IMR-90 (cell line): ENCODE data around the gene PRPSAP1. TPM values are rescaled to one million over a fixed set of nuclear protein-coding genes. Genes with fewer than 3 reads are reported as not detected.

Experiments used
- ATAC-seq: fragments of 200-7000 bp; cut with Tn5 transposase; 2 replicates; pipeline ENCODE4 v1.9.1; 2020; ENCODE audit warnings: low read depth, mild to moderate bottlenecking, moderate library complexity
- BruUV-seq: library from RNA; stranded (reverse); fragments of 400-500 nt; replicated peaks from 2 replicates; lab custom pipeline; 2021; lab: Mats Ljungman, UMichigan
- CTCF ChIA-PET: fragments of 300-600 bp; formaldehyde crosslinking; extraction: SDS; loops from one replicate; lab custom pipeline; 2021; ENCODE audit warnings: antibody characterized with exemption; lab: Yijun Ruan, JAX
- POLR2A ChIA-PET: fragments of 300-600 bp; sonication (Branson Sonifier 250); formaldehyde crosslinking; loops from one replicate; lab custom pipeline; 2022; ENCODE audit warnings: antibody characterized with exemption; ENCODE audit not compliant: unreplicated experiment; lab: Charles Lee
- DNase-seq: peaks from one replicate; pipeline ENCODE4 v3.0.0; 2013
- H2AFZ ChIP-seq: replicated peaks from 2 replicates; pipeline ENCODE3; 2013; ENCODE audit warnings: low read length, mild to moderate bottlenecking; ENCODE audit not compliant: poor library complexity
- H2AK5ac ChIP-seq: 2 replicates; pipeline ENCODE4 v1.6.1; 2013; ENCODE audit warnings: low read depth, low read length, inconsistent platforms
- H2AK9ac ChIP-seq: replicated peaks from 2 replicates; pipeline ENCODE3; 2013; ENCODE audit warnings: mild to moderate bottlenecking, low read depth, low read length, moderate library complexity; ENCODE audit not compliant: poor library complexity
- H2BK120ac ChIP-seq: 2 replicates; pipeline ENCODE4 v1.6.1; 2013; ENCODE audit warnings: low read depth, low read length, inconsistent platforms
- H2BK15ac ChIP-seq: 3 replicates; pipeline ENCODE4 v1.6.1; 2013; ENCODE audit warnings: low read depth, low read length, inconsistent platforms
- H2BK20ac ChIP-seq: 2 replicates; pipeline ENCODE4 v1.6.1; 2013; ENCODE audit warnings: low read depth, mild to moderate bottlenecking, inconsistent platforms, low read length, moderate library complexity
- H2BK5ac ChIP-seq: 2 replicates; pipeline ENCODE4 v1.6.1; 2013; ENCODE audit warnings: mild to moderate bottlenecking, low read depth, low read length, inconsistent platforms; ENCODE audit not compliant: poor library complexity, severe bottlenecking
- H3K14ac ChIP-seq: replicated peaks from 2 replicates; pipeline ENCODE4 v1.6.1; 2013; ENCODE audit warnings: low read depth, low read length, inconsistent platforms
- H3K18ac ChIP-seq: 2 replicates; pipeline ENCODE4 v1.6.1; 2013; ENCODE audit warnings: low read depth, low read length, control low read depth
- H3K23ac ChIP-seq: 2 replicates; pipeline ENCODE4 v1.6.1; 2013; ENCODE audit warnings: low read depth, low read length, inconsistent platforms
- H3K27ac ChIP-seq: 2 replicates; pipeline ENCODE4 v1.5.1; 2013; ENCODE audit warnings: mild to moderate bottlenecking, control low read depth, low read length; ENCODE audit not compliant: insufficient read depth
- H3K27me3 ChIP-seq: 2 replicates; pipeline ENCODE4 v1.6.1; 2013; ENCODE audit warnings: low read length; ENCODE audit not compliant: control insufficient read depth, insufficient read depth
- H3K36me3 ChIP-seq: 2 replicates; pipeline ENCODE4 v1.6.1; 2013; ENCODE audit warnings: low read length, mixed read lengths; ENCODE audit not compliant: control insufficient read depth, insufficient read depth
- H3K4ac ChIP-seq: 2 replicates; pipeline ENCODE4 v1.6.1; 2013; ENCODE audit warnings: low read depth, low read length, inconsistent platforms
- H3K4me1 ChIP-seq: 2 replicates; pipeline ENCODE4 v1.6.1; 2013; ENCODE audit warnings: low read length, mixed read lengths; ENCODE audit not compliant: control insufficient read depth, insufficient read depth
- H3K4me2 ChIP-seq: 2 replicates; pipeline ENCODE4 v1.6.1; 2013; ENCODE audit warnings: low read depth, mild to moderate bottlenecking, control low read depth, low read length, moderate library complexity
- H3K4me3 ChIP-seq: 2 replicates; pipeline ENCODE4 v1.5.1; 2013; ENCODE audit warnings: low read depth, mild to moderate bottlenecking, control low read depth, low read length, moderate library complexity; ENCODE audit not compliant: insufficient read depth
- H3K56ac ChIP-seq: 2 replicates; pipeline ENCODE4 v1.6.1; 2013; ENCODE audit warnings: low read length, inconsistent platforms; ENCODE audit not compliant: insufficient read depth; ENCODE audit errors: extremely low read depth
- H3K79me1 ChIP-seq, 2 experiments: 2 replicates each; pipeline ENCODE4 v1.6.1; 2013; ENCODE audit warnings: low read length in 2 of 2, inconsistent platforms in 1 of 2, low read depth in 1 of 2
- H3K9ac ChIP-seq: 2 replicates; pipeline ENCODE4 v1.6.1; 2013; ENCODE audit warnings: low read depth, low read length, control low read depth
- H3K9me1 ChIP-seq: 2 replicates; pipeline ENCODE4 v1.6.1; 2013; ENCODE audit warnings: low read length, inconsistent platforms; ENCODE audit not compliant: insufficient read depth
- H3K9me3 ChIP-seq: 2 replicates; pipeline ENCODE4 v1.6.1; 2013; ENCODE audit warnings: low read length; ENCODE audit not compliant: control insufficient read depth, insufficient read depth
- H4K20me1 ChIP-seq: 2 replicates; pipeline ENCODE4 v1.6.1; 2013; ENCODE audit warnings: low read length, inconsistent platforms; ENCODE audit not compliant: insufficient read depth
- H4K5ac ChIP-seq: 2 replicates; pipeline ENCODE4 v1.6.1; 2013; ENCODE audit warnings: mild to moderate bottlenecking, low read depth, low read length, control low read depth
- H4K8ac ChIP-seq, 2 experiments: 2 replicates each; pipeline ENCODE4 v1.6.1; 2013; ENCODE audit warnings: low read depth in 2 of 2, low read length in 2 of 2, control low read depth in 1 of 2, inconsistent platforms in 1 of 2
- H4K91ac ChIP-seq: 2 replicates; pipeline ENCODE4 v1.6.1; 2013; ENCODE audit warnings: low read depth, low read length, inconsistent platforms; ENCODE audit not compliant: insufficient read depth
- BHLHE40 ChIP-seq: fragments of 150-350 bp; IDR thresholded peaks from 2 replicates; pipeline ENCODE4 v1.6.1; 2016; ENCODE audit warnings: mild to moderate bottlenecking, low read depth, low read length
- CEBPB ChIP-seq: IDR thresholded peaks from 2 replicates; pipeline ENCODE4 v1.6.1; 2012; ENCODE audit warnings: low read depth, low read length, improper control_type of control experiment
- CHD1 ChIP-seq: IDR thresholded peaks from 2 replicates; pipeline ENCODE4 v1.6.1; 2012; ENCODE audit warnings: low read depth, low read length, improper control_type of control experiment
- ELK1 ChIP-seq: fragments of 150-350 bp; IDR thresholded peaks from 2 replicates; pipeline ENCODE4 v1.6.1; 2016; ENCODE audit warnings: low read depth, mild to moderate bottlenecking, low read length, moderate library complexity, borderline replicate concordance
- FOS ChIP-seq: fragments of 150-350 bp; IDR thresholded peaks from 2 replicates; pipeline ENCODE4 v1.6.1; 2016; ENCODE audit warnings: low read depth, low read length
- MAFK ChIP-seq: IDR thresholded peaks from 2 replicates; pipeline ENCODE4 v1.6.1; 2012; ENCODE audit warnings: low read depth, low read length, improper control_type of control experiment
- MAZ ChIP-seq: IDR thresholded peaks from 2 replicates; pipeline ENCODE4 v1.6.1; 2012; ENCODE audit warnings: low read depth, mild to moderate bottlenecking, low read length, improper control_type of control experiment, moderate library complexity, borderline replicate concordance
- MXI1 ChIP-seq: IDR thresholded peaks from 2 replicates; pipeline ENCODE4 v1.6.1; 2012; ENCODE audit warnings: low read depth, mild to moderate bottlenecking, low read length, moderate library complexity, borderline replicate concordance
- NFE2L2 ChIP-seq: fragments of 150-350 bp; IDR thresholded peaks from 2 replicates; pipeline ENCODE4 v1.6.1; 2016; ENCODE audit warnings: low read depth, mild to moderate bottlenecking, low read length
- POLR2A ChIP-seq: IDR thresholded peaks from 2 replicates; pipeline ENCODE4 v1.6.1; 2012; ENCODE audit warnings: mild to moderate bottlenecking, low read depth, low read length
- RAD21 ChIP-seq: IDR thresholded peaks from 2 replicates; pipeline ENCODE4 v1.6.1; 2012; ENCODE audit warnings: low read length, improper control_type of control experiment
- RCOR1 ChIP-seq: IDR thresholded peaks from 2 replicates; pipeline ENCODE4 v1.6.1; 2012; ENCODE audit warnings: mild to moderate bottlenecking, low read length, improper control_type of control experiment; ENCODE audit not compliant: insufficient replicate concordance
- RFX5 ChIP-seq: IDR thresholded peaks from 2 replicates; pipeline ENCODE4 v1.8.0; 2012; ENCODE audit warnings: low read depth, mild to moderate bottlenecking, low read length, moderate library complexity
- SMC3 ChIP-seq: fragments of 150-350 bp; IDR thresholded peaks from 2 replicates; pipeline ENCODE4 v1.6.1; 2016; ENCODE audit warnings: low read depth, mild to moderate bottlenecking, antibody characterized with exemption, low read length, moderate library complexity
- WGBS, 2 experiments: methylation state at CpG; one replicate each; pipeline versions ENCODE4 v1.1.5 to v1.1.7; 2013; ENCODE audit warnings: missing lambda C conversion rate in 2 of 2; ENCODE audit not compliant: insufficient read length in 1 of 2; ENCODE audit errors: extremely low coverage in 2 of 2; 5-methylcytosine and 5-hydroxymethylcytosine counted together
- dilution Hi-C: fragments of 300-500 bp; cut with HindIII; formaldehyde crosslinking; loops from one replicate; pipeline ENCODE4 v1.14.3; 2018; ENCODE audit warnings: low sequenced_read_pairs; ENCODE audit not compliant: unreplicated experiment
- in situ Hi-C: fragments of 300-500 bp; cut with MboI; formaldehyde crosslinking; loops from 3 replicates; pipeline ENCODE4 v1.14.3; 2019; ENCODE audit warnings: low sequenced_read_pairs, inconsistent platforms, mixed read lengths
- intact Hi-C: fragments of 100-400 bp; cut with micrococcal nuclease; formaldehyde crosslinking; loops from 2 replicates; pipeline ENCODE4 v1.10.0; 2022
- polyA plus RNA-seq, 3 experiments: library from polyadenylated mRNA; depleted of rRNA; stranded (reverse); fragments of >200 nt; gene quantifications; 2 replicates each; pipeline ENCODE4 v1.2.3, GENCODE V29; 2012; ENCODE audit warnings: low replicate concordance in 1 of 3
- total RNA-seq: library from RNA; depleted of rRNA; stranded (reverse); fragments of >200 nt; gene quantifications from 2 replicates; pipeline ENCODE4 v1.2.3, GENCODE V29; 2012
- TF ChIP-seq, protein P1 (sequence below): conservative IDR thresholded peaks from 2 replicates; pipeline ENCODE4 v1.5.1; 2012; ENCODE audit warnings: mild to moderate bottlenecking, low read depth, low read length, improper control_type of control experiment

Gene PRPSAP1
- total and polyA plus RNA-seq, 2 of the 4 experiments (the other 2 are of a cell fraction) = 34.4 to 48.6 TPM

- BruUV-seq = no TSS peak
- TF ChIP-seq BHLHE40 (no peak), RCOR1 (no peak), RAD21 (no peak), SMC3 (no peak), MAFK (no peak), FOS (no peak), ELK1 (no peak), CEBPB (no peak), MXI1 (no peak), NFE2L2 (no peak), POLR2A (no peak), RFX5 (no peak), MAZ (no peak), CHD1 (no peak)
- TF ChIP-seq, protein P1, sequence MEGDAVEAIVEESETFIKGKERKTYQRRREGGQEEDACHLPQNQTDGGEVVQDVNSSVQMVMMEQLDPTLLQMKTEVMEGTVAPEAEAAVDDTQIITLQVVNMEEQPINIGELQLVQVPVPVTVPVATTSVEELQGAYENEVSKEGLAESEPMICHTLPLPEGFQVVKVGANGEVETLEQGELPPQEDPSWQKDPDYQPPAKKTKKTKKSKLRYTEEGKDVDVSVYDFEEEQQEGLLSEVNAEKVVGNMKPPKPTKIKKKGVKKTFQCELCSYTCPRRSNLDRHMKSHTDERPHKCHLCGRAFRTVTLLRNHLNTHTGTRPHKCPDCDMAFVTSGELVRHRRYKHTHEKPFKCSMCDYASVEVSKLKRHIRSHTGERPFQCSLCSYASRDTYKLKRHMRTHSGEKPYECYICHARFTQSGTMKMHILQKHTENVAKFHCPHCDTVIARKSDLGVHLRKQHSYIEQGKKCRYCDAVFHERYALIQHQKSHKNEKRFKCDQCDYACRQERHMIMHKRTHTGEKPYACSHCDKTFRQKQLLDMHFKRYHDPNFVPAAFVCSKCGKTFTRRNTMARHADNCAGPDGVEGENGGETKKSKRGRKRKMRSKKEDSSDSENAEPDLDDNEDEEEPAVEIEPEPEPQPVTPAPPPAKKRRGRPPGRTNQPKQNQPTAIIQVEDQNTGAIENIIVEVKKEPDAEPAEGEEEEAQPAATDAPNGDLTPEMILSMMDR = no peak
Measured at GRCh38 chr17:76281573-76282371, 71.9 kb downstream of the PRPSAP1 start.

More at GRCh38 chr17:76281573-76282371, 71.9 kb downstream of the PRPSAP1 start:
- ChIA-PET CTCF (interaction anchor here (2.7 kb wide), 1 partner anchor 160 kb away, joined by 27 read pairs; no protein-coding TSS in a partner anchor), POLR2A (no interaction called here)
- DNase-seq (no peak), ATAC-seq (no peak)
- no peak overlapping the region for H2BK20ac ChIP-seq
- H3K9me1 ChIP-seq = peaks cover 6% of the 10 kb centered on the region
- no peak overlapping the region for H3K9ac ChIP-seq
- no peak overlapping the region; the same call in 1 of the 2 replicates for H3K56ac ChIP-seq
- in situ Hi-C loops = loop anchor here (5.0 to 10.0 kb wide), 2 partner anchors 164 to 377 kb away; partner anchors contain the start of gene MRPL38
- H3K9me3 ChIP-seq = no peaks in the 10 kb centered on the region
- H4K5ac ChIP-seq = no peak overlapping the region
- no peak overlapping the region for H2BK120ac ChIP-seq
- no peak overlapping the region for H3K27ac ChIP-seq
- H3K27me3 ChIP-seq = no peaks in the 10 kb centered on the region
- no peak overlapping the region for H3K23ac ChIP-seq
- no peak overlapping the region for H2AK9ac ChIP-seq
- no peak overlapping the region for H2AFZ ChIP-seq
- 92% methylated on average over 14 of the region's 23 CpGs; no CpG with 5 or more reads in 1 of the 2 experiments for WGBS, 2 experiments
- H3K4me2 ChIP-seq = no peak overlapping the region
- H3K4me3 ChIP-seq = no peak overlapping the region
- H3K36me3 ChIP-seq = peaks cover 4% of the 10 kb centered on the region
- dilution Hi-C loops = no loop called here
- H4K20me1 ChIP-seq = no peaks in the 10 kb centered on the region; the same call in 1 of the 2 replicates
- no peak overlapping the region for H4K8ac ChIP-seq
- no peak overlapping the region for H4K91ac ChIP-seq
- no peak overlapping the region for H3K14ac ChIP-seq
- H3K18ac ChIP-seq = no peak overlapping the region
- peaks cover 2% of the 10 kb centered on the region for H3K4me1 ChIP-seq
- intact Hi-C loops = no loop called here
- no peak overlapping the region for H2AK5ac ChIP-seq
- no peak overlapping the region for H3K4ac ChIP-seq
- no peak overlapping the region for H2BK5ac ChIP-seq
- peaks cover 0 to 5% of the 10 kb centered on the region in 2 experiments; a peak in 1 of 4 replicates for H3K79me1 ChIP-seq
- no peak overlapping the region for H2BK15ac ChIP-seq
